HFFc6 (cell line): Measurements from ENCODE around the gene POC1B. TPM values are rescaled to one million over a fixed set of nuclear protein-coding genes. Genes with fewer than 3 reads are reported as not detected.

ENCODE experiments used
- DNase-seq: peaks from one replicate; pipeline ENCODE4 v3.0.0-alpha.2; 2018
- H3K27ac Mint-ChIP-seq: 2 replicates; pipeline ENCODE4 v1.8.0; 2020; ENCODE audit warnings: mild to moderate bottlenecking, mixed read lengths
- H3K27me3 Mint-ChIP-seq: 2 replicates; pipeline ENCODE4 v1.8.0; 2021; ENCODE audit warnings: mild to moderate bottlenecking, moderate library complexity, mixed read lengths; ENCODE audit not compliant: insufficient read depth
- H3K36me3 Mint-ChIP-seq: 2 replicates; pipeline ENCODE4 v1.8.0; 2021; ENCODE audit warnings: low read depth, mixed read lengths
- H3K4me1 Mint-ChIP-seq: 2 replicates; pipeline ENCODE4 v1.8.0; 2020; ENCODE audit warnings: low read depth, mixed read lengths
- H3K4me3 Mint-ChIP-seq: 2 replicates; pipeline ENCODE4 v1.8.0; 2020; ENCODE audit warnings: mild to moderate bottlenecking, moderate library complexity, mixed read lengths
- H3K9me3 Mint-ChIP-seq: 2 replicates; pipeline ENCODE4 v1.8.0; 2020; ENCODE audit warnings: mild to moderate bottlenecking, mixed read lengths
- total RNA-seq, 6 experiments: library from RNA; stranded (reverse); fragmentation: NEBNext Ultra II Directional; extraction: Animal tissue kit (Norgen Biotek cat#: 25700); gene quantifications; 2 replicates in 1 of 6; 3 replicates in 5 of 6; pipeline ENCODE4 v1.2.3, GENCODE V29; 2021
- TF ChIP-seq, protein P1 (sequence below): fragments of 200-600 bp; sonication (generic); IDR thresholded peaks from 2 replicates; pipeline ENCODE4 v1.5.0; 2021; ENCODE audit warnings: antibody characterized with exemption, mild to moderate bottlenecking

POC1B gene
- total RNA-seq, 6 experiments from 2014 or later: 10.4 to 12.6 (median 11.1) TPM

DNA sequence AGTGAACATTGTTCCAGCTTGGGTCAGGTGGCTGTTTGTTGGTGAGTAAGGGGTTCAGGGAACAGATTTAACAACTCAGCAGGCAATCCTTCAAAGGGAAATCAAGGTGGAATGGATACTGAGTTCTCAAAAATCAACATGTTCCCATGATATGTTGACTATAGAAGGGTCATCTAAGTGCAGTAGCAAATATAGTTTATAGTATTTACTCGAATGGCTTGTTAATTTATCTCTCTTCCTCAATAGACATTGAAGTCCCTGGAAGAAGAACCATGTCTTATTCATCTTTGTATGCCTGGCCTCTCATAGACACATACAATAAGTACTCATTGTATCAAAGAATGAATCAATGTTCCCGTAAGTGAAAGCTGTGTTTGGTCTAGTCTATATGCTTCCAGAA is 149.0 kb downstream of the POC1B start:
- Mint-ChIP-seq H3K36me3 (no peaks in the 10 kb centered on the region), H3K9me3 (no peaks in the 10 kb centered on the region), H3K4me1 (peaks cover 48% of the 10 kb centered on the region), H3K27ac (peak overlapping the region; percentile 78; the same call in 1 of the 2 replicates), H3K4me3 (no peak overlapping the region), H3K27me3 (peaks cover 3% of the 10 kb centered on the region; the same call in 1 of the 2 replicates)
- DNase-seq: no peak
- TF ChIP-seq, protein P1, sequence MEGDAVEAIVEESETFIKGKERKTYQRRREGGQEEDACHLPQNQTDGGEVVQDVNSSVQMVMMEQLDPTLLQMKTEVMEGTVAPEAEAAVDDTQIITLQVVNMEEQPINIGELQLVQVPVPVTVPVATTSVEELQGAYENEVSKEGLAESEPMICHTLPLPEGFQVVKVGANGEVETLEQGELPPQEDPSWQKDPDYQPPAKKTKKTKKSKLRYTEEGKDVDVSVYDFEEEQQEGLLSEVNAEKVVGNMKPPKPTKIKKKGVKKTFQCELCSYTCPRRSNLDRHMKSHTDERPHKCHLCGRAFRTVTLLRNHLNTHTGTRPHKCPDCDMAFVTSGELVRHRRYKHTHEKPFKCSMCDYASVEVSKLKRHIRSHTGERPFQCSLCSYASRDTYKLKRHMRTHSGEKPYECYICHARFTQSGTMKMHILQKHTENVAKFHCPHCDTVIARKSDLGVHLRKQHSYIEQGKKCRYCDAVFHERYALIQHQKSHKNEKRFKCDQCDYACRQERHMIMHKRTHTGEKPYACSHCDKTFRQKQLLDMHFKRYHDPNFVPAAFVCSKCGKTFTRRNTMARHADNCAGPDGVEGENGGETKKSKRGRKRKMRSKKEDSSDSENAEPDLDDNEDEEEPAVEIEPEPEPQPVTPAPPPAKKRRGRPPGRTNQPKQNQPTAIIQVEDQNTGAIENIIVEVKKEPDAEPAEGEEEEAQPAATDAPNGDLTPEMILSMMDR: no peak

DNA sequence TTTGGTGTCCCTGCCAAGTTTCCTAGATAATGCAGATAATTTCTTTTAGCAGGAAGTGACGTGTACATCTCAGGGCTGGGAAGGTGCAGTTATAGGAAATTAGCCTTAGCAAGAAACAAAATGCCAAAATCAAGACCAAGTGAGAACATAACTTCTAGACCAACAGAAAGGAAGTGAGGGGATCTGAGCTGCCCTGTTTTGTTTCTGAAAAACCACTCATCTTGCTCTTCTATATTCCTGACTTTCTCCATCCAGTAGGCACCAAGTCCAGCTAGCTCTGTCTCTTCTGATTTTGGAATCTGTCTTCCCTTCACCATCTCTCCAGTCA is 149.7 kb downstream of the POC1B start:
- peaks cover 55% of the 10 kb centered on the region for H3K4me1 Mint-ChIP-seq
- H3K27me3 Mint-ChIP-seq: peaks cover 3% of the 10 kb centered on the region; the same call in 1 of the 2 replicates
- no peaks in the 10 kb centered on the region for H3K9me3 Mint-ChIP-seq
- H3K27ac Mint-ChIP-seq: peak overlapping the region; percentile 78
- no peaks in the 10 kb centered on the region for H3K36me3 Mint-ChIP-seq
- no peak for DNase-seq
- H3K4me3 Mint-ChIP-seq: no peak overlapping the region; the same call in 1 of the 2 replicates
- TF ChIP-seq, protein P1: no peak

DNA sequence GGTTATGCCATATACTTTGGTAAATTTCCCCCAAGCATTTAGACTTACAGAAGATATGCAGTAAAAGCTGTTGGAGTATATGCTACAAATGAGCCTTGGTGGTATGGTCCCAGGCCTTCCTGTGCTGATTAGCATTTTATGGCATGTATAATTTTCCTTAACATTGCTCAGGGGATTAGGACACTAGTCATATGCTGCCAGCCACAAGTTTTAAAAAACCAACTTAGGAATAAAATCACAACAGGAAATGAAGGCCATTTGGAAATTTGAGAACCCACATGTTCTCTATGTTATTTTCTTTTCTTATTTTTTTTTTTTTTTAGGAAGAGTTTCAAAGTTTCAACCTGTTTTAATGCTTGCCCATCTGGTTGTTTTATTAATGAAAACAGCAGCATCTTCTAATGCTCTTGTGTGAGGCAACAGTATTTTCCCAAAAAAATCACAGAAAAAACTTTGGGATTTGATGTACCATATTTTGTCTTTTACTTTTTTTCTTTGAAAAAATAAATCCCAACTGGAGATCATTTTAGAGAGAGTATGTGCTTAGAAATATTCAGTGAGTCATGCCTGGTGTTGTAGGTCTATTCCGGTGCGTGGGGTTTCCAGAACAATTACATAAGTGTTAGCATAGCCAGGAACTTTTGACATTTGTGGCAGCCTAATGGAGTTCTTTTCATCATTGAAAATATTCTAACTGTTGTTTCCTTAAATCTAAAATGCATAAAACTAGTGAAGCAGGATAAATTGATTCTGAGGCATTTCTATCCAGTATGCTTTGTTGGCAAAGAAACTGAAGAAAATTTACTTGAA is 151.9 kb downstream of the POC1B start:
- Mint-ChIP-seq H3K4me3 (peak overlapping the region; percentile 56), H3K36me3 (no peaks in the 10 kb centered on the region), H3K27ac (peak overlapping the region; percentile 83), H3K9me3 (no peaks in the 10 kb centered on the region), H3K27me3 (peaks cover 3% of the 10 kb centered on the region; the same call in 1 of the 2 replicates), H3K4me1 (peaks cover 77% of the 10 kb centered on the region)
- TF ChIP-seq, protein P1: no peak
- peak; percentile 63 for DNase-seq

DNA sequence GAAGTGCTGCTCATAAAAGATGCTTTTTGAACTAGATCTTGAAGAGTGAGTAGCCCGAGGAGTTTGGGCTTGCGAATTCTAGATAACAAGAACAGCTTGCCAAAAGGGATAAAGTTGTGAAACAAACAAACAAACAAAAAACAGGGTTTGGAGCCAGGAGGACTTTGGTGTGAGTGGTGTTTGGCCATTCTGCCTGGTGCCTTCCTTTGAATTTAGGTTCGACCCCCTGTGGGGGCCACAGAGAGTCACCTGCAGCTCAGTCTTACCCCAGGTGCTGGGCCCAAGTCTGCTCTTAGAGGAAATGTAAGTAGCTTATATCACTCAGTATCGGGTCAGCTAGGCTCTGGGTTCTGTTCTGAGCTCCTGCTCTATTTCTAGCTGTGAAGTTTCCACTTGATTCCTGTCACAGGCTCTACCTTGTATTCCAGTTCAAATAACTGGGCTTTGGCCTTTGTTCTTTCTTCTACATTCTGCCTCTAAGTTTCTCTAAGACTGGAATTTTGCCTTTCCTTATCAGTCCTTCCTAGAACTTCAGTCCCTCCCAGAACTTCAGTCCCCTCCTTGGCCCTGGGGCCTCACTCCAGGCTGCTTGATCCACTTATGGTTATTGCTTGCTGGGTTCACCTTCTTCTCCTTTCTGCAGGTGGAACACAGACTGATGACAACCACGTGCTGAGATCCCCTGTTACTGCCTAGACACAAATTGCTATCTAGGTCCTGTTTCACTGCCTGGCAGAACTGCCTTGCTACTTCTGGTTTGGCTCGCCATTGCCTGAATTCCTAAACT is 153.1 kb downstream of the POC1B start:
- no peak for DNase-seq
- no peaks in the 10 kb centered on the region for H3K9me3 Mint-ChIP-seq
- H3K27me3 Mint-ChIP-seq: peaks cover 3% of the 10 kb centered on the region; the same call in 1 of the 2 replicates
- H3K36me3 Mint-ChIP-seq: no peaks in the 10 kb centered on the region
- peak overlapping the region; percentile 83 for H3K27ac Mint-ChIP-seq
- H3K4me3 Mint-ChIP-seq: peak overlapping the region; percentile 4; the same call in 1 of the 2 replicates
- TF ChIP-seq, protein P1: no peak
- H3K4me1 Mint-ChIP-seq: peaks cover 89% of the 10 kb centered on the region

DNA sequence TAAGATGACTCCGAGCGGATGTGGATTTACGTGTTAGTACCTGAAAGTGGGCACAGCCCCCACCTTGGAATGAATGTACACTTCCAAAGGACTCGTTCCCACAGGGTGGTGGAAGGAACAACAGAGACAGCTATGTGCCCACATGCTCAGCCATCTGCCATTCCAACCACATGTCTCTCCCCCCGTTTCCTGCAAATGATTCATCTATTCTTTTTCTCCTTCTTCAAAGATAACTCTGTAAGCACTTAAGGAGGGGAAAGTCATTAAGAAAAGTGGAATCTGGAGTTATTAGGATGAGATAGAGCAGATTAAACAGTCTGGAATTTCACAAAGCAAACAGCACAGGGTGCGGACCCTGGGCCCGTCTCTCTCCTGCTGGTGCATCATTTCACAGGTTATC is 155.0 kb downstream of the POC1B start:
- TF ChIP-seq, protein P1: no peak
- Mint-ChIP-seq H3K27me3 (0 out of 2 replicates have a peak, but pooled peaks cover 2% of the 10 kb centered on the region), H3K4me3 (peak overlapping the region; percentile 73), H3K4me1 (peaks cover 79% of the 10 kb centered on the region), H3K9me3 (no peaks in the 10 kb centered on the region), H3K27ac (peak overlapping the region; percentile 93), H3K36me3 (no peaks in the 10 kb centered on the region)
- peak; percentile 91 for DNase-seq
